ENCODE results near the gene TMEM156.
"Not testable (repeated sequence)": the region's sequence is repeated elsewhere in the genome, so short reads cannot be mapped to it uniquely, and the experiment has no call there.

DNA sequence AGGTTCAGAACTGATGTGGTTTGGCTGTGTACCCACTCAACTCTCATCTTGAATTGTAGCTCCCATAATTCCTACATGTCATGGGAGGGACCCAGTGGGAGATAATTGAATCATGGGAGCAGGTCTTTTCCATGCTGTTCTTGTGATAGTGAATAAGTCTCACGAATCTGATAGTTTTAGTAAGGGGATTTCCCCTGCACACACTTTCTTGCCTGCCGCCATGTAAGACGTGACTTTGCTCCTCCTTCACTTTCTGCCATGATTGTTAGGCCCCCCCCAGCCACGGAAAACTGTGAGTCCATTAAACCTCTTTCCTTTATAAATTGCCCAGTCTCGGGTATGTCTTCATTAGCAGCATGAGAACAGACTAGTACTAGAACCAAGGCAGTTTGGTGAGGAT, 73.0 kb downstream of the TMEM156 start:
- TF ChIP-seq POLR2A, POLR2AphosphoS5 (IDR thresholded peaks at IDR 0.05): not testable (repeated sequence)
